Stimulated activated CD8-positive, alpha-beta memory T cell treated with anti-CD3 and anti-CD28 coated beads, Interleukin-4, amount 100 ng/mL, for 4 hours (primary cell): ENCODE measurements around the gene TBX19.

Experiments
- DNase-seq, 2 donors: peaks; one replicate each; pipeline ENCODE4 v3.0.0-alpha.2; 2020; ENCODE audit warnings: low read depth in 2 of 2, low spot score in 1 of 2

TBX19 gene

DNA sequence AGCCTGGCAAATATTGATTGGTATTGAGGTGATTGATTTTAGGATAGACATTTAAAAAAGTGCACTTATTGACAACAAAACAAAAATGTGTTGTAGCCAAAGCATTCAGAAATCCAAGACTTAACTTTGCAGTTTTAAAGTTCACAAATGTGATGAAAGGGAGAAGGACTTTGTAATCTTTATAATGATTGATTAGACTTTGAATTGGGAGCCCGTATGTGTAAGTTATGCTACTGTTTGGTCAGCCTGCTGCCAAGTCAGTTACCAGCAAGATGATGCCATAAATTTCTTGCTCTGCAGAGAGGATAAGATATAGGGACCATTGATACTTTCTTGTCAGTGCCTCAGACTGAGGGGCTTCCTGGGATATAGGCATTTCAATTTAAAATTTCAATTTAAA is 39.5 kb downstream of the TBX19 start:
- no peak for DNase-seq

DNA sequence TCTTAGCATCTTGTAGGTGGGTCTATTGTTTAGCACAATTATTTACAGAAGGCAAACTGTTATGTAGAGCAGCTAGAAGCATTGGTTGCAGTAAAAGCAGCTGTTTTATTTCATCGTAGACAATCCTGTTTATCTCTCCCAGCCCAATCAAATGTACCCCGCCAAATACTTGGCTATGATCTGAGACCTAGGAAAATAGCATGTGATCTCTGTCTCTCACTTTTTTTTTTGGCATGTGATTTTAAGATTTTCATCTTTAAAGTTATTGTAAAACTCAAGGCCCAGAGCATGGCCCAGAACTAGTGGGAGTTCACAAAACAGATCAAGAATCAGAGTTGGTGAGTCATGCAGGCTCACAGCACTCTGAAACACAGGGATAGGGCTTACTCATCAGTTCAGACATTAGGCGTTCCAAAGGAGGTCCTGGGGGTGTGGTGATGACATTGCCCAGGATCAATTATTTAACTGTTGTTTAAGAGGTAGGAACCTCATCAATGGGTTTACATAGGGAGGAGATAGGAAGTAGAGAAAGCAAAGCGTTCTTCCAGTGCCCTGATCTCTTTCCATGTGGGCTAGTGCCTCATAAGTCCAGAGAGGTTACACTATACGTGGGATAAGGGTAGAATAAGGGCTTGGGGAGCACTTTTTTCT is 40.2 kb downstream of the TBX19 start:
- DNase-seq = no peak

GRCh38 chr1:168321945-168322344 is 41.3 kb downstream of the TBX19 start:
- no peak for DNase-seq

- DNase-seq = no peak
These were observed 44.2 kb downstream of the TBX19 start for GRCh38 chr1:168324745-168325425.

- DNase-seq = no peak
These were observed 48.2 kb downstream of the TBX19 start for GRCh38 chr1:168328731-168329364.

- DNase-seq = no peak
These were observed 49.6 kb downstream of the TBX19 start for GRCh38 chr1:168330285-168330684.

DNA sequence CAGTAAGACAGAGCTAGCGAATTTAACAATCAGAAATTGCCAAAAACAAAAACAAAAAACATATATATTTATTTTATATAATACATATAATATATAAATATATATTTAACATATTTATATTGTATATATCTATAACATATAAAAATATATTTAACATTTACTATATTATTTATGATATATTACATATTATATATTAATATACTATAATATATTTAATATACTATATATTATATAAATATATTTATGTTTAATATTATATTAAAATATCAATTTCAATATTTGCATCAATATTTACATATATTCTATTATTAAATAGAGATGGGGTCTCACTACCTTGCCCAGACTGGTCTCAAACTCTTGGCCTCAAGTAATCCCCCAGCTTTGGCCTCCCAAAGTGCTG is 50.9 kb downstream of the TBX19 start:
- DNase-seq = no peak

- no peak for DNase-seq
These were observed 53.0 kb downstream of the TBX19 start for GRCh38 chr1:168333562-168334276.

DNA sequence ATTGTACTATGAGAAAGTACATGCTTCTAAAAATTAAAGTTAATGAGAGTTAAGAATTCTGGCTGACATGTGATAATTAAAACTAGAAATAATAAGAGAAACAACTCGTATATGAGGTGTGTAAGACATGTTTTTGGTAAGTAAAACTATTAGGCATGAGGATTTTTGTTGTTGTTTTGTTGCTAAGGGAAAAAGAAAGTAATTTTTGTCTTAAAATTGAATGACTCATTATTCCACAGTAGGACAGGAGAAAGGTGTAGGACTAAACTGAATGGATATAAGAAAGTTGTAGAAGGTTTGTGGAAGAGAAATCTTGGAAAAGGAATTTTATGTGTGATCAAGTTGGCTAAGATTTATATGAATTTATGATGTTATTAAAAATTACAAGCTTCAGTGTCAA is 54.8 kb downstream of the TBX19 start:
- DNase-seq = no peak

DNA sequence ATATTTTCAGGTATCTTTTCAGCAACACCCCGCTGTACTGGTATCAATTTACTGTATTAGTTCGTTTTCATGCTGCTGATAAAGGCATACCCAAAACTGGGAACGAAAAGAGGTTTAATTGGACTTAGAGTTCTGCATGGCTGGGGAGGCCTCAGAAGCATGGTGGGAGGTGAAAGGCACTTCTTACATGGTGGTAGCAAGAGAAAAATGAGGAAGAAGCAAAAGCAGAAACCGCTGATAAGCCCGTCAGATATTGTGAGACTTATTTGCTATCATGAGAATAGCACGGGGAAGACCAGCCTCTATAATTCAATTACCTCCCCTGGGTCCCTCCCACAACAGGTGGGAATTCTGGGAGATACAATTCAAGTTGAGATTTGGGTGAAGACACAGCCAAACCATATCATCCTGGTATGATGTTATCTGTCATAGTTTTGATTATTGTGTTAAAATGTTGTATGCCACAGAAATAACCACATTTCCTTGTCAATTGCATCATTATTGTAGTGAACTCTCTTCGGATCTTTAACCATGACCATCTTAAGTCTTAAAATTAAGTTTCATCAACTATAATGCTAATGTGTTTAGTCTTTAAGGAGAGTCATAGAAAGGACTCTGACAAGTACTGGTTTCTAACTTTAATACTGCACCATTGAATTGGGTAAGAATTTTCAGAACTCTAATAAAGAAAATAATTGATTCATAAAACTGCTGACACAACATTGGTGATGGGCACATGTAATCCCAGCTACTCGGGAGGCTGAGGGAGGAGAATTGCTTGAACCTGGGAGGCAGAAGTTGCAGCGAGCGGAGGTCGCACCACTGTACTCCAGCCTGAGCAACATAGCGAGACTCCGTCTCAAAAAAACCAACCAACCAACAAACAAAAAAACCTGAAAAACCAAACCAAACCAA is 58.2 kb downstream of the TBX19 start:
- no peak for DNase-seq

- no peak for DNase-seq
These were observed 60.3 kb downstream of the TBX19 start for GRCh38 chr1:168340781-168341482.

DNA sequence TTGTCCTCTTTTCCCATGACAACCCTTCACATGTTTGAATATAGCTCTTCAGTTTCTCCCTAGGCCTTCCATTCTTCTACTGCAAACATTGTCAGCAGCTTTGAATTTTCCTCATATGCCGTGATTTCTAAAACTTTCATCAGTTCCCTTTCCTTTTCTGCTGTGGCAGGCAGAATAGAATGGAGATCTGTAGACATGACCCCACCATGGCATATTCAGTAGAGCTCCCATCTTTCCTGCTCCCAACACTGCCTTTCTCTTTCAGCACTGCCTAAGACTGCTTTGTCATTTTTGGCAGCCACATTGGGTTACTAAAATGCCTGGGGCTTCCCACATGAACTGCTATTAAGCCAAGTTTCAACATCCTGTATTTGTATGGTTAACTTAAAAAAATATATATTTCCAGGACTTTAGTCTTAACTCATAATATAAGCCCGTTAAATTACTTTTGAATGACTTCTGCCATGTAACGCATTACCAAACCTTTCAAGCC is 60.9 kb downstream of the TBX19 start:
- DNase-seq = no peak

DNA sequence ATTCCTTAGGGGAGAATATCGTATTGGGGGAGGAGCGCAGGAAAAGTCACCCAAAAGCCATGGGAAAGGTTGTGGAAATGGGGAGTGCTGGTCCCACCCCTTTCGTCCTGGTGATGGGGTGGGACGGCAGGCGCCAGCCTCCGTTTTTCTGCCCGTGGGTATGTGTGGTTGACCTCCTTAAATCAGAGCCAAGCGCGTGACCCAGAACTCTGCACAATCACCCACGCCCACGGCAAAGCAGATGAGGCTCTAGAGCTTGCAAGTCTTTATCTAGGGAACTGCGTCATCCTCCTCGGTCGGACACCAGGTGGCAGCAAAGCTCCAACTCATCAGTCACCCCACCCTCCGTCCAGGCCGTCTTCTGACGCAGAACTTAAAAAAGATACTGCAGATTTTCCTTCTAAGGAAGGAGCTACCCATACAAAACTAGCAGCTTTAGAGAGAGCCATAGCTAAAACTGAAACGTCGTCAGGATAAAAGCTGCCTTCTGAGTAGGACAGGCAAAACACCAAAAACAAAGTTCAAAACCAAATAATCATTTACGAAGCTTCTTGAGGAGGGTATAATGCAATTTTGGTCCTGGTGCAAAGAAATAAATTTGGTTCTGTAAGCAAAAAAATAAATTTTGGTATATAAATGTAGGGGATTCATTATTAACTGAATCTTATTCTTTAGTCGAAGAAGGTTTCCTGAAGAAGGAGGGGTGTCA is 62.0 kb downstream of the TBX19 start:
- peak; percentile 80 to 83 for DNase-seq

DNA sequence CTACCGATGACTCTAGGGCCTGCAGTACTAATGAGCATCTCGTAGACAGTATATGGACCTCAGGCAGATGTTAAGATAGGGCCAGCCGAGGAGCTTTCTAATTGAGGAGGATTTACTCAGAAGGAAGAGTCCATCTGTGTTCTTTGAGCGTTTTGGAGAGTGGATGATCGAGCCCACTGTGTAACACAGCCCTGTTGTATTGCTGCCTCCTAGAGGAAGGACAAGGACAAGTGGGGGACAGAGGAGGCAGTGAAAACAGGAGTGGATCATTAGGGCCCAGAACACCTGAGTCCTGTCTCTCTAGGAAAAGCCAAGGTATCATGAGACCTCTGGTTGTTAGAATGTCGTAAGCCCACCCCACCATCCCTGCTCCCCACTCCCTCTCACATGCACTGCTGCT is 62.9 kb downstream of the TBX19 start:
- DNase-seq = no peak

DNA sequence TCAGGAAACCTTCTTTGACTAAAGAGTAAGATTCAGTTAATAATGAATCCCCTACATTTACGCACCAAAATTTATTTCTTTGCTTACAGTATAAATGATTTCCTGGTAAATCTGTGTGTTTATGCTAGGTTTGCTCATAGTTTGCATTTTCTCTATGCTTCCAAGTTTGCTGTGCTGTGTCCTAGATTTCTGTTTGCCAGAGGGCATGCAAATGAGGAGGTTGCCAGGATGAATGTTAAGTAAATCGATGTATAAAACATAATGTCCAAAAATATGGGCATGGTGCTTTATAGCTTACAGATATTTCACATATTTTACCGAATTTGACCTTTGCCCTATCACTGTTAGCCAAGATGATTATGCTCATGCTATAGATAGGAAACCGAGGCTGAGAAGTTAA is 63.8 kb downstream of the TBX19 start:
- DNase-seq = no peak

- DNase-seq = no peak
These were observed 65.3 kb downstream of the TBX19 start for GRCh38 chr1:168345939-168346338.

DNA sequence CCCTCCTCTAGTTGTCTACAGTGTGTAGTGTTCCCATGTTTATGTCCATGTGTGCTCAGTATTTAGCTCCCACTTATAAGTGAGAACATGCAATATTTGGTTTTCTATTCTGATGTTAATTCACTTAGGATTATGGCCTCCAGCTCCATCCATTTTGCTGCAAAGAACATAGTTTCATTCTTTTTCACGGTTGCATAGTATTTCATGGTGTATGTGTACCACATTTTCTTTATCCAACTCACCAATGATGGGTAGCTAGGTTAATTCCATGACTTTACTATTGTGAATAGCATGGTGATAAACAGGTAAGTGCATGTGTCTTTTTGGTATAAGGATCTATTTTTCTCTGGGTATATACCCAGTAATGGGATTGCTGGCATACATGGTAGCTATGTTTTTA is 67.0 kb downstream of the TBX19 start:
- no peak for DNase-seq

DNA sequence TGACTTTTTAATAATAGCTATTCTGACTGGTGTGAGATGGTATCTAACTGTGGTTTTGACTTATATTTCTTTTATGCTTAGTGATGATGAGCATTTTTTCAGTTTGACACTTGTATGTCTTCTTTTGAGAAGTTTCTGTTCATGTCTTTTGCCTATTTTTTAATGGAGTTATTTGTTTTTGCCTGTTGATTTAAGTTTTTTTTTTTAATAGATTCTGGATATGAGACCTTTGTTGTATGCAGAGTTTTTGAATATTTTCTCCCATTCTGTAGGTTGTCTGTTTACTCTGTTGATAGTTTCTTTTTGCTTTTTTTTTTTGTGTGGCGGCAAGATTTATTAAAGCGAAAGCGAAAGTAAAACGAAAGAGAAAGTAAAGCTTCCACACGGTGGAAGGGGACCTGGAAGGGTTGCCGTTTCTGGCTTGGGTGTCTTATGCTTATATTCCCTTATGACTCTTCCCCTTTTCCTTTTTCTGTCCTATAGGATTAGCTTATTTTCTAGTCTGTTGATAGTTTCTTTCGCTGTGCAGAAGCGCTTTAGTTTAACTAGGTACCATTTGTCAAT is 67.6 kb downstream of the TBX19 start:
- no peak for DNase-seq
